Sigmoid colon (tissue), 4 donors: ENCODE measurements around the gene LPP.

Source experiments
- EP300 ChIP-seq, 4 donors: sonication (generic); formaldehyde crosslinking; IDR thresholded peaks; one replicate each; pipeline ENCODE4 v1.6.1; 2017; ENCODE audit warnings: antibody characterized with exemption in 4 of 4
- POLR2A ChIP-seq, 2 donors: fragments of 450-650 bp; IDR thresholded peaks; one replicate each; pipeline ENCODE4 v1.6.1; 2016; ENCODE audit warnings: antibody characterized with exemption in 2 of 2, mild to moderate bottlenecking in 2 of 2, moderate library complexity in 2 of 2
- POLR2AphosphoS5 ChIP-seq, 4 donors: sonication (generic); formaldehyde crosslinking; IDR thresholded peaks; one replicate each; pipeline ENCODE4 v1.6.1; 2017; ENCODE audit warnings: antibody characterized with exemption in 4 of 4
- TF ChIP-seq, protein P1 (sequence below), 4 experiments: fragments of 450-650 bp in 3 of 4; fragments of 200-600 bp in 1 of 4; IDR thresholded peaks; one replicate each; pipeline ENCODE4 v1.5.1; 2016 to 2019; ENCODE audit warnings: antibody characterized with exemption in 4 of 4, mild to moderate bottlenecking in 3 of 4, moderate library complexity in 2 of 4

- TF ChIP-seq, protein P1, sequence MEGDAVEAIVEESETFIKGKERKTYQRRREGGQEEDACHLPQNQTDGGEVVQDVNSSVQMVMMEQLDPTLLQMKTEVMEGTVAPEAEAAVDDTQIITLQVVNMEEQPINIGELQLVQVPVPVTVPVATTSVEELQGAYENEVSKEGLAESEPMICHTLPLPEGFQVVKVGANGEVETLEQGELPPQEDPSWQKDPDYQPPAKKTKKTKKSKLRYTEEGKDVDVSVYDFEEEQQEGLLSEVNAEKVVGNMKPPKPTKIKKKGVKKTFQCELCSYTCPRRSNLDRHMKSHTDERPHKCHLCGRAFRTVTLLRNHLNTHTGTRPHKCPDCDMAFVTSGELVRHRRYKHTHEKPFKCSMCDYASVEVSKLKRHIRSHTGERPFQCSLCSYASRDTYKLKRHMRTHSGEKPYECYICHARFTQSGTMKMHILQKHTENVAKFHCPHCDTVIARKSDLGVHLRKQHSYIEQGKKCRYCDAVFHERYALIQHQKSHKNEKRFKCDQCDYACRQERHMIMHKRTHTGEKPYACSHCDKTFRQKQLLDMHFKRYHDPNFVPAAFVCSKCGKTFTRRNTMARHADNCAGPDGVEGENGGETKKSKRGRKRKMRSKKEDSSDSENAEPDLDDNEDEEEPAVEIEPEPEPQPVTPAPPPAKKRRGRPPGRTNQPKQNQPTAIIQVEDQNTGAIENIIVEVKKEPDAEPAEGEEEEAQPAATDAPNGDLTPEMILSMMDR (IDR thresholded peaks at IDR 0.05) = no peak
- TF ChIP-seq POLR2AphosphoS5 (IDR thresholded peaks at IDR 0.05) (no peak), POLR2A (IDR thresholded peaks at IDR 0.05) (no peak), EP300 (IDR thresholded peaks at IDR 0.05) (no peak)
Measured at GRCh38 chr3:188674595-188674994, 520.6 kb downstream of the LPP start.
